SK-N-SH treated with all-trans-retinoic acid at 6 μM for 48 hours (cell line): ENCODE data around the gene GDPD1.

Source experiments
- ATAC-seq: fragments of 200-7000 bp; cut with Tn5 transposase; 3 replicates; pipeline ENCODE4 v1.9.1; 2020; ENCODE audit warnings: mild to moderate bottlenecking, moderate library complexity
- BACH2 ChIP-seq: fragments of 250-450 bp; sonication (Bioruptor Pico); IDR thresholded peaks from 2 replicates; pipeline ENCODE4 v1.9.0; 2021; ENCODE audit warnings: mild to moderate bottlenecking, borderline replicate concordance
- CREB5 ChIP-seq: fragments of 250-450 bp; sonication (Bioruptor Pico); IDR thresholded peaks from 2 replicates; pipeline ENCODE4 v1.5.1; 2020; ENCODE audit warnings: low read depth, mild to moderate bottlenecking, moderate library complexity
- CSDC2 ChIP-seq: fragments of 250-450 bp; sonication (Bioruptor Pico); IDR thresholded peaks from 2 replicates; pipeline ENCODE4 v1.5.0; 2020; ENCODE audit warnings: mild to moderate bottlenecking, moderate library complexity
- CSRNP3 ChIP-seq: fragments of 250-450 bp; sonication (Bioruptor Pico); IDR thresholded peaks from 2 replicates; pipeline ENCODE4 v1.5.1; 2021; ENCODE audit warnings: mild to moderate bottlenecking, moderate library complexity
- ESRRG ChIP-seq: fragments of 250-450 bp; sonication (Bioruptor Pico); IDR thresholded peaks from 2 replicates; pipeline ENCODE4 v1.6.1; 2021; ENCODE audit warnings: mild to moderate bottlenecking
- GLIS3 ChIP-seq: fragments of 250-450 bp; sonication (Bioruptor Pico); IDR thresholded peaks from 2 replicates; pipeline ENCODE4 v1.5.0; 2020; ENCODE audit warnings: mild to moderate bottlenecking, moderate library complexity
- ISL1 ChIP-seq: fragments of 250-450 bp; sonication (Bioruptor Pico); IDR thresholded peaks from 2 replicates; pipeline ENCODE4 v2.1.2; 2022; ENCODE audit warnings: mild to moderate bottlenecking, moderate library complexity
- OSR1 ChIP-seq: fragments of 250-450 bp; sonication (Bioruptor Pico); IDR thresholded peaks from 2 replicates; pipeline ENCODE4 v1.8.0; 2022; ENCODE audit warnings: moderate library complexity, mild to moderate bottlenecking, inconsistent platforms
- PATZ1 ChIP-seq: fragments of 250-450 bp; sonication (Bioruptor Pico); IDR thresholded peaks from 2 replicates; pipeline ENCODE4 v1.8.0; 2020; ENCODE audit warnings: mild to moderate bottlenecking, moderate library complexity, borderline replicate concordance
- POU6F1 ChIP-seq: fragments of 250-450 bp; sonication (Bioruptor Pico); IDR thresholded peaks from 2 replicates; pipeline ENCODE4 v1.8.0; 2021; ENCODE audit warnings: low read depth, mild to moderate bottlenecking, moderate library complexity, borderline replicate concordance
- PPARA ChIP-seq: fragments of 250-450 bp; sonication (Bioruptor Pico); IDR thresholded peaks from 2 replicates; pipeline ENCODE4 v1.5.0; 2020; ENCODE audit warnings: mild to moderate bottlenecking, borderline replicate concordance
- SNAI2 ChIP-seq: fragments of 250-450 bp; sonication (Bioruptor Pico); IDR thresholded peaks from 2 replicates; pipeline ENCODE4 v1.5.0; 2020; ENCODE audit warnings: mild to moderate bottlenecking, moderate library complexity
- ZFP30 ChIP-seq: fragments of 450-650 bp; formaldehyde crosslinking; IDR thresholded peaks from 2 replicates; pipeline ENCODE4 v1.5.0; 2022; ENCODE audit warnings: mild to moderate bottlenecking, moderate library complexity
- ZNF565 ChIP-seq: fragments of 450-650 bp; formaldehyde crosslinking; conservative IDR thresholded peaks from 2 replicates; pipeline ENCODE4 v1.5.0; 2020; ENCODE audit warnings: low read depth, mild to moderate bottlenecking, moderate library complexity
- ZNF70 ChIP-seq: fragments of 450-650 bp; formaldehyde crosslinking; IDR thresholded peaks from 2 replicates; pipeline ENCODE4 v1.5.0; 2020; ENCODE audit warnings: mild to moderate bottlenecking, moderate library complexity
- TF ChIP-seq, protein P1 (sequence below): fragments of 250-450 bp; sonication (Bioruptor Pico); IDR thresholded peaks from 2 replicates; pipeline ENCODE4 v1.5.0; 2020; ENCODE audit warnings: mild to moderate bottlenecking, moderate library complexity

Gene GDPD1

GRCh38 chr17:59244081-59244480 lies 23.8 kb downstream of the GDPD1 start:
- ATAC-seq = no peak
- TF ChIP-seq ZNF565 (CRISPR knock-in tag) (no peak), ISL1 (CRISPR knock-in tag) (no peak), GLIS3 (CRISPR knock-in tag) (no peak), OSR1 (CRISPR knock-in tag) (no peak), PPARA (CRISPR knock-in tag) (no peak), CREB5 (CRISPR knock-in tag) (no peak), SNAI2 (CRISPR knock-in tag) (no peak), BACH2 (CRISPR knock-in tag) (no peak), PATZ1 (no peak), ZFP30 (CRISPR knock-in tag) (no peak), POU6F1 (no peak), ESRRG (CRISPR knock-in tag) (no peak), ZNF70 (CRISPR knock-in tag) (no peak)
- TF ChIP-seq, protein P1, sequence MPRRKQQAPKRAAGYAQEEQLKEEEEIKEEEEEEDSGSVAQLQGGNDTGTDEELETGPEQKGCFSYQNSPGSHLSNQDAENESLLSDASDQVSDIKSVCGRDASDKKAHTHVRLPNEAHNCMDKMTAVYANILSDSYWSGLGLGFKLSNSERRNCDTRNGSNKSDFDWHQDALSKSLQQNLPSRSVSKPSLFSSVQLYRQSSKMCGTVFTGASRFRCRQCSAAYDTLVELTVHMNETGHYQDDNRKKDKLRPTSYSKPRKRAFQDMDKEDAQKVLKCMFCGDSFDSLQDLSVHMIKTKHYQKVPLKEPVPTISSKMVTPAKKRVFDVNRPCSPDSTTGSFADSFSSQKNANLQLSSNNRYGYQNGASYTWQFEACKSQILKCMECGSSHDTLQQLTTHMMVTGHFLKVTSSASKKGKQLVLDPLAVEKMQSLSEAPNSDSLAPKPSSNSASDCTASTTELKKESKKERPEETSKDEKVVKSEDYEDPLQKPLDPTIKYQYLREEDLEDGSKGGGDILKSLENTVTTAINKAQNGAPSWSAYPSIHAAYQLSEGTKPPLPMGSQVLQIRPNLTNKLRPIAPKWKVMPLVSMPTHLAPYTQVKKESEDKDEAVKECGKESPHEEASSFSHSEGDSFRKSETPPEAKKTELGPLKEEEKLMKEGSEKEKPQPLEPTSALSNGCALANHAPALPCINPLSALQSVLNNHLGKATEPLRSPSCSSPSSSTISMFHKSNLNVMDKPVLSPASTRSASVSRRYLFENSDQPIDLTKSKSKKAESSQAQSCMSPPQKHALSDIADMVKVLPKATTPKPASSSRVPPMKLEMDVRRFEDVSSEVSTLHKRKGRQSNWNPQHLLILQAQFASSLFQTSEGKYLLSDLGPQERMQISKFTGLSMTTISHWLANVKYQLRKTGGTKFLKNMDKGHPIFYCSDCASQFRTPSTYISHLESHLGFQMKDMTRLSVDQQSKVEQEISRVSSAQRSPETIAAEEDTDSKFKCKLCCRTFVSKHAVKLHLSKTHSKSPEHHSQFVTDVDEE (CRISPR knock-in tag) = no peak

DNA sequence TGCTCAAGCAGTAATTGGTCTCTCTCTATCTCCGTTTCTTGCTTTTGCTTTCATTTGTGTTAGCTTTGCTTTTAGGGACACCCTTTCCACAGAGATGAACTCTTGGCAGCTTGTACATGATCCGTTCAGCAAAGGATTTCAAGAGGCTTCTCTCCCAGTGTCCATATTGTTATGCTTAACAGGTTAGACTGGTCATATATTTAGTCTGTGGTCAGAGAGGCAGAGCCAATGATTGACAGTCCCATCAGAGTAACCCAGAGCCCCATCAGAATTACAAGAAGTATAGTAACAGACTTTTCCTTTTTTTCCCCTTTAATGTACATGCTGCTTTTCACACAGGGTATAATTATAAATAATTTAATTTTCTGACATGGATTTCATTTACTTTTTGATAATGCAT lies 34.4 kb downstream of the GDPD1 start:
- TF ChIP-seq ZNF70 (CRISPR knock-in tag) (no peak), ISL1 (CRISPR knock-in tag) (no peak), SNAI2 (CRISPR knock-in tag) (no peak), POU6F1 (no peak), CSDC2 (no peak), CREB5 (CRISPR knock-in tag) (no peak), CSRNP3 (no peak)
- TF ChIP-seq, protein P1 (CRISPR knock-in tag) = no peak
- TF ChIP-seq, all 23 proteins: peak for 0
- ATAC-seq = no peak
